ENCODE results near the gene GABRG3.

- TF ChIP-seq CTCF (conservative IDR thresholded peaks at IDR 0.05; ENCODE audit: low read depth in 2 of 2) (no peak), CREB1 (CRISPR knock-in tag; IDR thresholded peaks at IDR 0.05; ENCODE audit: low read depth) (no peak), POLR2AphosphoS5 (IDR thresholded peaks at IDR 0.05; ENCODE audit: low read depth) (no peak)
Measured at GRCh38 chr15:27218426-27218825, 247.4 kb downstream of the GABRG3 start.

Data from GM23338 (cell line).